ENCODE measurements around the gene NPTXR.

Gene NPTXR

GRCh38 chr22:38846412-38846811 lies 2.6 kb upstream of the NPTXR start:
- Histone ChIP-seq H3K27me3 (ENCODE audit: insufficient read depth, poor library complexity, severe bottlenecking) (peaks cover 21% of the 10 kb centered on the region), H3K4me1 (ENCODE audit: insufficient read depth, poor library complexity, severe bottlenecking) (peaks cover 5% of the 10 kb centered on the region), H3K27ac (ENCODE audit: poor library complexity, severe bottlenecking) (no peak overlapping the region), H3K36me3 (ENCODE audit: low read depth) (no peaks in the 10 kb centered on the region), H3K4me3 (ENCODE audit: severe bottlenecking) (no peak overlapping the region), H3K9me3 (ENCODE audit: severe bottlenecking) (no peaks in the 10 kb centered on the region)
- TF ChIP-seq CTCF (IDR thresholded peaks at IDR 0.05; ENCODE audit: poor library complexity, severe bottlenecking): no peak
- ATAC-seq (ENCODE audit: low read depth): no peak
- DNase-seq (ENCODE audit: low spot score): no peak

GRCh38 chr22:38845004-38845740 lies 1.3 kb upstream of the NPTXR start:
- no peak for TF ChIP-seq CTCF (IDR thresholded peaks at IDR 0.05; ENCODE audit: poor library complexity, severe bottlenecking)
- peaks cover 3% of the 10 kb centered on the region for H3K4me1 ChIP-seq (ENCODE audit: insufficient read depth, poor library complexity, severe bottlenecking)
- DNase-seq (ENCODE audit: low spot score) (no peak), ATAC-seq (ENCODE audit: low read depth) (no peak)
- no peaks in the 10 kb centered on the region for H3K36me3 ChIP-seq (ENCODE audit: low read depth)
- H3K4me3 ChIP-seq (ENCODE audit: severe bottlenecking): no peak overlapping the region
- no peak overlapping the region for H3K27ac ChIP-seq (ENCODE audit: poor library complexity, severe bottlenecking)
- no peaks in the 10 kb centered on the region for H3K9me3 ChIP-seq (ENCODE audit: severe bottlenecking)
- peaks cover 21% of the 10 kb centered on the region for H3K27me3 ChIP-seq (ENCODE audit: insufficient read depth, poor library complexity, severe bottlenecking)

- no peaks in the 10 kb centered on the region for H3K36me3 ChIP-seq (ENCODE audit: low read depth)
- peaks cover 21% of the 10 kb centered on the region for H3K27me3 ChIP-seq (ENCODE audit: insufficient read depth, poor library complexity, severe bottlenecking)
- H3K27ac ChIP-seq (ENCODE audit: poor library complexity, severe bottlenecking): no peak overlapping the region
- DNase-seq (ENCODE audit: low spot score) (no peak), ATAC-seq (ENCODE audit: low read depth) (no peak)
- peaks cover 3% of the 10 kb centered on the region for H3K4me1 ChIP-seq (ENCODE audit: insufficient read depth, poor library complexity, severe bottlenecking)
- no peaks in the 10 kb centered on the region for H3K9me3 ChIP-seq (ENCODE audit: severe bottlenecking)
- peak overlapping the region; percentile 37 for H3K4me3 ChIP-seq (ENCODE audit: severe bottlenecking)
- no peak for TF ChIP-seq CTCF (IDR thresholded peaks at IDR 0.05; ENCODE audit: poor library complexity, severe bottlenecking)
Observed at GRCh38 chr22:38844315-38845003, 631 bp upstream of the NPTXR start.

- peaks cover 21% of the 10 kb centered on the region for H3K27me3 ChIP-seq (ENCODE audit: insufficient read depth, poor library complexity, severe bottlenecking)
- TF ChIP-seq CTCF (IDR thresholded peaks at IDR 0.05; ENCODE audit: poor library complexity, severe bottlenecking): peak; percentile 51
- DNase-seq (ENCODE audit: low spot score): no peak
- ATAC-seq (ENCODE audit: low read depth): peak; percentile 77
- H3K36me3 ChIP-seq (ENCODE audit: low read depth): no peaks in the 10 kb centered on the region
- H3K4me3 ChIP-seq (ENCODE audit: severe bottlenecking): peak overlapping the region; percentile 37
- peaks cover 3% of the 10 kb centered on the region for H3K4me1 ChIP-seq (ENCODE audit: insufficient read depth, poor library complexity, severe bottlenecking)
- no peaks in the 10 kb centered on the region for H3K9me3 ChIP-seq (ENCODE audit: severe bottlenecking)
- no peak overlapping the region for H3K27ac ChIP-seq (ENCODE audit: poor library complexity, severe bottlenecking)
Observed at GRCh38 chr22:38843201-38843656, 599 bp downstream of the NPTXR start.

All from RWPE2 (cell line).